ENCODE measurements around the gene FAM184A. TPM values are rescaled to one million over a fixed set of nuclear protein-coding genes. Genes with fewer than 3 reads are reported as not detected.

The FAM184A gene
- total RNA-seq, 4 donors from 2014 or later: 0.40 to 1.0 (median 0.79) TPM

DNA sequence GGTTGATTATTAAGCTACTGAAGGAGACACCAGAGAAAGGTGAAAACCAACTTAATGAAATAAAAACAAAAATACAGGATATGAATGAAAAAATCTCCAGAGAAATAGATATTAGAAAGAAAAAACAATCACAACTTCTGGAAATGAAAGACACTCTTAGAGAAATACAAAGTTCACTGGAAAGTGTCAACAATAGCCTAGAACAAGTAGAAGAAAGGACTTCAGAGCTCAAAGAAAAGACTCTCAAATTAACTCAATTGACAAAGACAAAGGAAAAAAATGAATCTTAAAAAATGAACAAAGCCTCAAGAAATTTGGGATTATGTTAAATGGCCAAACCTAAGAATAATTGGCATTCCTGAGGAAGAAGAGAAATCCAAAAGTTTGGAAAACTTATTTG lies 133.2 kb downstream of the FAM184A start:
- H3K4me1 ChIP-seq: no peaks in the 10 kb centered on the region
- TF ChIP-seq CTCF (IDR thresholded peaks at IDR 0.05 in 4 of 5, conservative IDR thresholded peaks at IDR 0.05 in 1 of 5) (no peak), POLR2A (IDR thresholded peaks at IDR 0.05) (no peak)
- H3K9me3 ChIP-seq: peaks cover 0 to 2% (median 0%) of the 10 kb centered on the region in 3 donors
- DNase-seq (no peak), ATAC-seq (no peak)
- no peaks in the 10 kb centered on the region for H3K36me3 ChIP-seq
- H3K4me3 ChIP-seq: no peak overlapping the region
- in situ Hi-C loops (cut with MboI; ENCODE audit: low sequenced_read_pairs in 4 of 4): no loop called here
- H3K27me3 ChIP-seq: no peaks in the 10 kb centered on the region
- intact Hi-C loops (cut with DNase I; ENCODE audit: low total_unique reads): no loop called here
- no peak overlapping the region for H3K27ac ChIP-seq

GRCh38 chr6:118940770-118941169 lies 137.7 kb downstream of the FAM184A start:
- no peak for TF ChIP-seq POLR2A (IDR thresholded peaks at IDR 0.05)
- no peak for TF ChIP-seq CTCF (IDR thresholded peaks at IDR 0.05 in 4 of 5, conservative IDR thresholded peaks at IDR 0.05 in 1 of 5)
- intact Hi-C loops (cut with DNase I; ENCODE audit: low total_unique reads): no loop called here
- no peak for ATAC-seq
- H3K4me3 ChIP-seq: no peak overlapping the region
- H3K9me3 ChIP-seq: peaks cover 0 to 2% (median 0%) of the 10 kb centered on the region in 3 donors
- no peak overlapping the region for H3K27ac ChIP-seq
- peaks cover 1 to 5% of the 10 kb centered on the region in 2 donors for H3K4me1 ChIP-seq
- no peak for DNase-seq
- H3K27me3 ChIP-seq: no peaks in the 10 kb centered on the region
- H3K36me3 ChIP-seq: peaks cover 0 to 4% of the 10 kb centered on the region in 2 donors
- in situ Hi-C loops (cut with MboI; ENCODE audit: low sequenced_read_pairs in 4 of 4): no loop called here

GRCh38 chr6:118939683-118940082 lies 138.8 kb downstream of the FAM184A start:
- no peak for DNase-seq
- Histone ChIP-seq H3K27me3 (no peaks in the 10 kb centered on the region), H3K4me3 (no peak overlapping the region), H3K27ac (no peak overlapping the region), H3K4me1 (peaks cover 6 to 8% of the 10 kb centered on the region in 2 donors), H3K9me3 (peaks cover 0 to 2% (median 0%) of the 10 kb centered on the region in 3 donors), H3K36me3 (peaks cover 0 to 4% of the 10 kb centered on the region in 2 donors)
- TF ChIP-seq CTCF (IDR thresholded peaks at IDR 0.05 in 4 of 5, conservative IDR thresholded peaks at IDR 0.05 in 1 of 5): no peak
- no peak for TF ChIP-seq POLR2A (IDR thresholded peaks at IDR 0.05)
- intact Hi-C loops (cut with DNase I; ENCODE audit: low total_unique reads) (no loop called here), in situ Hi-C loops (cut with MboI; ENCODE audit: low sequenced_read_pairs in 4 of 4) (no loop called here)
- ATAC-seq: no peak

DNA sequence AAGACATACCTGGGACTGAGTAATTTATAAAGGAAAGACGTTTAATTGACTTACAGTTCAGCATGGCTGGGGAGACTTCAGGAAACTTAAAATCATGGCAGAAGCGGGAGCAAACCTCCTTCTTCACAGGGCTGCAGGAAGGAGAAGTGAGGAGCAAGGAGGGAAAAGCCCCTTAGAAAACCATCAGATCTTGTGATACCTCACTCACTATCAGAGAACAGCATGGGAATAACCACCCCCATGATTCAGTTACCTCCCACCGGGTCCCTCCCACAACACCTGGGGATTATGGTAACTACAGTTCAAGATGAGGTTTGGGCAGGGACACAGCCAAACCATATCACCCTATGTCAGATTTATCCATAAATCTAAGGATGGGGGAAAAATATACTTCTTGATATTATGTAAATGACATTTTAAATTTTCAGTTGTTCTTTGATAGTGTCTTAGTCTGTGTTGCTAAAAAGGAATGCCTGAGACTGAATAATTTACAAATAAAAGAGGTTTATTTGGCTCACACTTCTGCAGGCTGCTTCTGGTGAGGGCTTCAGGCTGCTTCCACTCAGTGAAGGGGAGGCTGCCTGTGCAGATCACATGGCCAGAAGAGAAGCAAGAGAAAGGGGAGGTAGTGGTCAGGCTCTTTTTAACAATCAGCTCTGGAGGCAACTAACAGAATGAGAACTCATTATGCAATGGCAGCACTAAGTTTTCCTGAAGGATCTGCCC lies 142.3 kb downstream of the FAM184A start:
- H3K36me3 ChIP-seq: peaks cover 0 to 7% of the 10 kb centered on the region in 2 donors
- peak overlapping the region in 3 of 4 donors; percentile 94 to 98 (median 98) for H3K27ac ChIP-seq
- H3K4me1 ChIP-seq: peaks cover 6 to 11% of the 10 kb centered on the region in 2 donors
- no peaks in the 10 kb centered on the region for H3K27me3 ChIP-seq
- TF ChIP-seq POLR2A (IDR thresholded peaks at IDR 0.05) (no peak), CTCF (IDR thresholded peaks at IDR 0.05 in 4 of 5, conservative IDR thresholded peaks at IDR 0.05 in 1 of 5) (no peak)
- ATAC-seq (no peak), DNase-seq (no peak)
- H3K4me3 ChIP-seq: no peak overlapping the region
- no peaks in the 10 kb centered on the region for H3K9me3 ChIP-seq
- in situ Hi-C loops (cut with MboI; ENCODE audit: low sequenced_read_pairs in 4 of 4) (no loop called here), intact Hi-C loops (cut with DNase I; ENCODE audit: low total_unique reads) (no loop called here)

Measured in gastrocnemius medialis (tissue), 4 donors.